K562 (cell line): ENCODE data around the gene FHIT.

Experiments
- BCOR ChIP-seq: fragments of 450-650 bp; IDR thresholded peaks from 2 replicates; pipeline ENCODE4 v1.6.1; 2016
- HCFC1 ChIP-seq: IDR thresholded peaks from 2 replicates; pipeline ENCODE4 v1.6.1; 2012; ENCODE audit warnings: low read depth, low read length, improper control_type of control experiment
- MXI1 ChIP-seq: IDR thresholded peaks from 2 replicates; pipeline ENCODE4 v1.6.1; 2011; ENCODE audit warnings: low read depth, mild to moderate bottlenecking, improper control_type of control experiment, low read length
- POLR2AphosphoS5 ChIP-seq: IDR thresholded peaks from 2 replicates; pipeline ENCODE4 v1.6.1; 2011; ENCODE audit warnings: mild to moderate bottlenecking, low read depth, low read length, moderate library complexity; ENCODE audit not compliant: control insufficient read depth, insufficient read depth
- POLR2H ChIP-seq: IDR thresholded peaks from 2 replicates; pipeline ENCODE4 v1.6.1; 2016; ENCODE audit warnings: missing genetic modification characterization, low read depth, mild to moderate bottlenecking, control low read depth, missing compliant biosample characterization, moderate library complexity
- RUNX1 ChIP-seq: sonication (generic); IDR thresholded peaks from 2 replicates; pipeline ENCODE4 v1.6.1; 2016; ENCODE audit warnings: antibody characterized with exemption, low read depth
- ZHX1 ChIP-seq: fragments of 150-350 bp; conservative IDR thresholded peaks from 2 replicates; pipeline ENCODE4 v1.6.1; 2014; ENCODE audit warnings: low read length
- TF ChIP-seq, protein P1 (sequence below): sonication (generic); formaldehyde crosslinking; IDR thresholded peaks from 2 replicates; pipeline ENCODE4 v1.9.0; 2022; ENCODE audit warnings: mild to moderate bottlenecking, missing genetic modification reagents

DNA sequence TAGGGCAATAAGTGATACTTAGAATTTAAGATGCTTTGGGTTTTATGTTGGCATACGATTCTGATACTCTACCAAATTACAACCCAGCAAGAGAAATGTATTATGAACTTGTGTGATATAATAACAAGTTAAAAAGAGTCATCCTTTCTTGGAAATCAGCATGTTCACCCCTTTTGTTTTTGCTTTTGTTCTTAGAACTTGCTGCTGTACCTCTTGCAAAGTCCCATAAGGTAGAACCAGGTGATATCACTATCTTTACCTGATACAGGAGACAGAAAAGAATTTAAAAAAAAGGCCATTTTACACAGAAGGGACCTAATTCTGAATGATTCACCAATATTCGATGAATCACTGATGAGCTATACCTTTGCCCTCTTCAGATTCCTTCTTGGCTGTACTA is 810.4 kb downstream of the FHIT start:
- TF ChIP-seq ZHX1 (no peak), HCFC1 (no peak), POLR2H (tag) (no peak), POLR2AphosphoS5 (no peak), MXI1 (no peak), BCOR (no peak), RUNX1 (no peak)
- TF ChIP-seq, protein P1, sequence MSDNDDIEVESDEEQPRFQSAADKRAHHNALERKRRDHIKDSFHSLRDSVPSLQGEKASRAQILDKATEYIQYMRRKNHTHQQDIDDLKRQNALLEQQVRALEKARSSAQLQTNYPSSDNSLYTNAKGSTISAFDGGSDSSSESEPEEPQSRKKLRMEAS (CRISPR knock-in tag): no peak
